ENCODE measurements around the gene GPN2.

DNA sequence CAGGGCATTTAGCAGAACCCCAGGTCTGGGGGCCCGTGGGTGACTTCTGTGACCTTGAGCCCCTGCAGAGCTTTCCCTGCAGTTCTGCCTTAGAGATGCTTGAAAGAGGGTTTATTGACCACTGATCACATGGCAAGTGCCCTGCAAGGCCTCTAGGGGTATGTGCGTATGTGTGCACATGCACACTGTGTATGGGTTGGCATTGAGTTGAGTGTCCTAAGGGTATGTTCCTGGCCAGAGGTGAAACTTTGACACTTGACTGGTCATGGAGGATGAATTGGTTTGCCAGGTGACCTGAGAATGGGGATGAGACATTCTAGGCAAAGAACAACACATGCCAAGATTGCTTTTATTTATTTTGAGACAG, 48.6 kb upstream of the GPN2 start:
- TF ChIP-seq, protein P1, sequence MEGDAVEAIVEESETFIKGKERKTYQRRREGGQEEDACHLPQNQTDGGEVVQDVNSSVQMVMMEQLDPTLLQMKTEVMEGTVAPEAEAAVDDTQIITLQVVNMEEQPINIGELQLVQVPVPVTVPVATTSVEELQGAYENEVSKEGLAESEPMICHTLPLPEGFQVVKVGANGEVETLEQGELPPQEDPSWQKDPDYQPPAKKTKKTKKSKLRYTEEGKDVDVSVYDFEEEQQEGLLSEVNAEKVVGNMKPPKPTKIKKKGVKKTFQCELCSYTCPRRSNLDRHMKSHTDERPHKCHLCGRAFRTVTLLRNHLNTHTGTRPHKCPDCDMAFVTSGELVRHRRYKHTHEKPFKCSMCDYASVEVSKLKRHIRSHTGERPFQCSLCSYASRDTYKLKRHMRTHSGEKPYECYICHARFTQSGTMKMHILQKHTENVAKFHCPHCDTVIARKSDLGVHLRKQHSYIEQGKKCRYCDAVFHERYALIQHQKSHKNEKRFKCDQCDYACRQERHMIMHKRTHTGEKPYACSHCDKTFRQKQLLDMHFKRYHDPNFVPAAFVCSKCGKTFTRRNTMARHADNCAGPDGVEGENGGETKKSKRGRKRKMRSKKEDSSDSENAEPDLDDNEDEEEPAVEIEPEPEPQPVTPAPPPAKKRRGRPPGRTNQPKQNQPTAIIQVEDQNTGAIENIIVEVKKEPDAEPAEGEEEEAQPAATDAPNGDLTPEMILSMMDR (IDR thresholded peaks at IDR 0.05) = no peak
- no peak for TF ChIP-seq POLR2A (IDR thresholded peaks at IDR 0.05)

Data from adrenal gland (tissue), 5 donors.